HCT116 (cell line): Measurements from ENCODE around the gene GRIP2. TPM values are rescaled to one million over a fixed set of nuclear protein-coding genes. Genes with fewer than 3 reads are reported as not detected.

ENCODE experiments used
- ATAC-seq: fragments of 200-7000 bp; cut with Tn5 transposase; 2 replicates; pipeline ENCODE4 v1.9.1; 2020; ENCODE audit warnings: mild to moderate bottlenecking, moderate library complexity
- BruUV-seq: library from RNA; stranded (reverse); fragments of 400-500 nt; replicated peaks from 2 replicates; lab custom pipeline; 2021; lab: Mats Ljungman, UMichigan
- CTCF ChIA-PET: fragments of 300-600 bp; sonication (Branson Sonifier 250); formaldehyde crosslinking; loops from one replicate; lab custom pipeline; 2021; ENCODE audit warnings: antibody characterized with exemption; lab: Charles Lee
- POLR2A ChIA-PET: fragments of 300-600, 350-600 bp; sonication (Branson Sonifier 250); formaldehyde crosslinking; loops from one replicate; lab custom pipeline; 2021; ENCODE audit warnings: antibody characterized with exemption; lab: Charles Lee
- RAD21 ChIA-PET, 2 experiments: fragments of 300-600 bp; sonication (Branson Sonifier 250); formaldehyde crosslinking; loops; one replicate each; lab custom pipeline; 2023; ENCODE audit warnings: low total read pairs in 2 of 2; ENCODE audit not compliant: uncharacterized antibody in 2 of 2, unreplicated experiment in 2 of 2, low non-redundant PET in 1 of 2; lab: Charles Lee
- DNase-seq: peaks from one replicate; pipeline ENCODE4 v3.0.0-alpha.2; 2010; ENCODE audit warnings: low read depth, low spot score
- H2AFZ ChIP-seq: fragments of 200-600 bp; shearing (Covaris generic), sonication (generic); 2 replicates; pipeline ENCODE4 v1.6.1; 2017; ENCODE audit warnings: low read depth, mixed run types, mixed read lengths, antibody characterized with exemption, low read length; ENCODE audit not compliant: poor library complexity, severe bottlenecking
- H3K27ac ChIP-seq: 2 replicates; pipeline ENCODE4 v1.5.1; 2012; ENCODE audit warnings: low read depth, low read length
- H3K27me3 ChIP-seq: fragments of 200-600 bp; sonication (generic); 2 replicates; pipeline ENCODE4 v1.6.1; 2016; ENCODE audit warnings: mixed run types, low read length, mixed read lengths; ENCODE audit not compliant: insufficient read depth
- H3K36me3 ChIP-seq, 2 experiments: fragments of 200-500 bp in 1 of 2; fragments of 200-600 bp in 1 of 2; sonication (Bioruptor generic) in 1 of 2; sonication (generic) in 1 of 2; 2 replicates each; pipeline versions ENCODE4 v1.5.1 to v1.6.1; 2014 to 2016; ENCODE audit warnings: low read length in 2 of 2, inconsistent platforms in 1 of 2, mixed read lengths in 1 of 2, mixed run types in 1 of 2; ENCODE audit not compliant: insufficient read depth in 2 of 2, control insufficient read depth in 1 of 2
- H3K4me1 ChIP-seq, 2 experiments: fragments of 200-600 bp in 1 of 2; sonication (generic) in 1 of 2; 2 replicates each; pipeline versions ENCODE4 v1.5.1 to v1.6.1; 2012 to 2017; ENCODE audit warnings: low read length in 2 of 2, inconsistent platforms in 1 of 2, mild to moderate bottlenecking in 1 of 2, mixed read lengths in 1 of 2, mixed run types in 1 of 2, moderate library complexity in 1 of 2; ENCODE audit not compliant: insufficient read depth in 2 of 2, control insufficient read depth in 1 of 2
- H3K4me2 ChIP-seq: fragments of 200-600 bp; sonication (generic); 2 replicates; pipeline ENCODE4 v1.6.1; 2017; ENCODE audit warnings: mixed run types, low read length, mixed read lengths
- H3K4me3 ChIP-seq, 2 experiments: fragments of 200-600 bp in 1 of 2; sonication (generic) in 1 of 2; replicated peaks in 1 of 2; 2 replicates each; pipeline ENCODE4 v1.5.1; 2011 to 2016; ENCODE audit warnings: low read length in 2 of 2, control low read depth in 1 of 2, low read depth in 1 of 2, mild to moderate bottlenecking in 1 of 2, mixed read lengths in 1 of 2, mixed run types in 1 of 2
- H3K79me2 ChIP-seq: fragments of 200-600 bp; sonication (generic); 2 replicates; pipeline ENCODE4 v1.6.1; 2017; ENCODE audit warnings: mild to moderate bottlenecking, mixed run types, low read length, moderate library complexity, mixed read lengths; ENCODE audit not compliant: insufficient read depth
- H3K9ac ChIP-seq: fragments of 200-600 bp; sonication (generic); 2 replicates; pipeline ENCODE4 v1.6.1; 2016; ENCODE audit warnings: low read length, mixed read lengths
- H3K9me2 ChIP-seq: fragments of 200-600 bp; sonication (generic), shearing (Covaris generic); 2 replicates; pipeline ENCODE4 v1.6.1; 2017; ENCODE audit warnings: mixed run types, mild to moderate bottlenecking, moderate library complexity; ENCODE audit not compliant: insufficient read depth
- H3K9me3 ChIP-seq, 2 experiments: fragments of 200-500 bp in 1 of 2; fragments of 200-600 bp in 1 of 2; sonication (Bioruptor generic) in 1 of 2; sonication (generic) in 1 of 2; 2 replicates each; pipeline ENCODE4 v1.6.1; 2014 to 2017; ENCODE audit warnings: low read length in 2 of 2, mixed read lengths in 2 of 2, inconsistent platforms in 1 of 2, low read depth in 1 of 2, mild to moderate bottlenecking in 1 of 2, mixed run types in 1 of 2, moderate library complexity in 1 of 2; ENCODE audit not compliant: control insufficient read depth in 1 of 2, insufficient read depth in 1 of 2
- H4K20me1 ChIP-seq: fragments of 200-600 bp; sonication (generic), shearing (Covaris generic); 2 replicates; pipeline ENCODE4 v1.6.1; 2017; ENCODE audit warnings: mixed run types, mild to moderate bottlenecking, moderate library complexity; ENCODE audit not compliant: insufficient read depth
- ATF3 ChIP-seq: IDR thresholded peaks from 2 replicates; pipeline ENCODE4 v1.6.1; 2012
- CEBPB ChIP-seq: IDR thresholded peaks from 2 replicates; pipeline ENCODE4 v1.6.1; 2012; ENCODE audit warnings: low read depth
- EGR1 ChIP-seq: IDR thresholded peaks from 2 replicates; pipeline ENCODE4 v1.6.1; 2012; ENCODE audit warnings: low read depth
- MAX ChIP-seq: IDR thresholded peaks from 2 replicates; pipeline ENCODE4 v1.6.1; 2012
- POLR2AphosphoS5 ChIP-seq: IDR thresholded peaks from 2 replicates; pipeline ENCODE4 v1.6.1; 2011; ENCODE audit warnings: mild to moderate bottlenecking, low read depth, low read length, moderate library complexity
- REST ChIP-seq: IDR thresholded peaks from 2 replicates; pipeline ENCODE4 v1.6.1; 2012; ENCODE audit warnings: low read depth
- SRF ChIP-seq: IDR thresholded peaks from 2 replicates; pipeline ENCODE4 v1.6.1; 2012; ENCODE audit warnings: low read depth
- YY1 ChIP-seq: IDR thresholded peaks from 2 replicates; pipeline ENCODE4 v1.6.1; 2011; ENCODE audit warnings: low read length, low read depth, moderate library complexity, mild to moderate bottlenecking; ENCODE audit not compliant: insufficient replicate concordance; ENCODE audit errors: extremely low read depth
- ZBTB33 ChIP-seq: IDR thresholded peaks from 2 replicates; pipeline ENCODE4 v1.6.1; 2011; ENCODE audit warnings: mild to moderate bottlenecking, low read length, moderate library complexity; ENCODE audit not compliant: insufficient replicate concordance; ENCODE audit errors: extremely low read depth
- intact Hi-C: fragments of 100-400 bp; cut with micrococcal nuclease; formaldehyde crosslinking; loops from 2 replicates; pipeline ENCODE4 v1.10.0; 2022
- total RNA-seq: library from RNA; stranded (reverse); gene quantifications from one replicate; pipeline ENCODE4 v1.2.1, GENCODE V29; 2021; ENCODE audit not compliant: unreplicated experiment

Gene GRIP2
- total RNA-seq, 1 experiment from 2014 or later = 0.34 TPM

GRCh38 chr3:14519406-14519805 is 20.7 kb downstream of the GRIP2 start:
- no peaks in the 10 kb centered on the region for H3K9me3 ChIP-seq
- TF ChIP-seq ZBTB33 = no peak
- TF ChIP-seq SRF = no peak
- no peak for TF ChIP-seq YY1
- TF ChIP-seq, all 23 proteins: peak for 0
- ChIA-PET CTCF (no interaction called here), POLR2A (no interaction called here), RAD21 (no interaction called here)
- H3K36me3 ChIP-seq = no peaks in the 10 kb centered on the region
- DNase-seq (no peak), ATAC-seq (no peak)
- no peak overlapping the region for H2AFZ ChIP-seq
- H3K27me3 ChIP-seq = no peaks in the 10 kb centered on the region
- H3K9ac ChIP-seq = no peak overlapping the region
- H3K4me3 ChIP-seq = no peak overlapping the region
- no peaks in the 10 kb centered on the region for H4K20me1 ChIP-seq
- peaks cover 8 to 11% of the 10 kb centered on the region in 2 experiments for H3K4me1 ChIP-seq
- H3K27ac ChIP-seq = no peak overlapping the region
- H3K79me2 ChIP-seq = no peaks in the 10 kb centered on the region
- H3K9me2 ChIP-seq = no peaks in the 10 kb centered on the region
- no peak overlapping the region for H3K4me2 ChIP-seq
- no TSS peak for BruUV-seq
- intact Hi-C loops = no loop called here

- CTCF ChIA-PET = interaction anchor here (1.4 kb wide), 1 partner anchor 31 kb away, joined by 4 read pairs; no protein-coding TSS in a partner anchor
- RAD21 ChIA-PET = no interaction called here
- ATAC-seq = no peak
Measured at GRCh38 chr3:14518893-14519292, 21.2 kb downstream of the GRIP2 start.

More at GRCh38 chr3:14518893-14519292, 21.2 kb downstream of the GRIP2 start:
- DNase-seq = no peak
- no peak overlapping the region for H2AFZ ChIP-seq
- intact Hi-C loops = no loop called here
- no peak overlapping the region for H3K4me2 ChIP-seq
- no peaks in the 10 kb centered on the region for H3K9me2 ChIP-seq
- peaks cover 3 to 5% of the 10 kb centered on the region in 2 experiments; a peak in 3 of 4 replicates for H3K4me1 ChIP-seq
- no peak overlapping the region for H3K9ac ChIP-seq
- no peak overlapping the region for H3K27ac ChIP-seq
- H3K36me3 ChIP-seq = no peaks in the 10 kb centered on the region
- no peaks in the 10 kb centered on the region for H3K27me3 ChIP-seq
- TF ChIP-seq REST (no peak), MAX (no peak), POLR2AphosphoS5 (no peak), YY1 (no peak), EGR1 (no peak), CEBPB (no peak), ATF3 (no peak)
- H3K79me2 ChIP-seq = no peaks in the 10 kb centered on the region
- no peak overlapping the region for H3K4me3 ChIP-seq
- H4K20me1 ChIP-seq = no peaks in the 10 kb centered on the region
- POLR2A ChIA-PET = no interaction called here
- BruUV-seq = no TSS peak
- H3K9me3 ChIP-seq = no peaks in the 10 kb centered on the region
